Neural cell (in vitro differentiated cells): ENCODE data around the gene MYO15A.

Experiments
- EZH2 ChIP-seq: fragments of 200-600, 300-800 bp; shearing (Covaris generic), sonication (generic); IDR thresholded peaks from 2 replicates; pipeline ENCODE4 v1.6.1; 2014; ENCODE audit warnings: antibody characterized with exemption, low read length, borderline replicate concordance, mild to moderate bottlenecking; ENCODE audit not compliant: insufficient read depth, poor library complexity, severe bottlenecking
- POLR2AphosphoS5 ChIP-seq: IDR thresholded peaks from 2 replicates; pipeline ENCODE4 v1.6.1; 2012
- RAD21 ChIP-seq: fragments of 450-650 bp; conservative IDR thresholded peaks from 2 replicates; pipeline ENCODE4 v1.6.1; 2014; ENCODE audit warnings: antibody characterized with exemption, mild to moderate bottlenecking, moderate library complexity
- TF ChIP-seq, protein P1 (sequence below): fragments of 450-650 bp; IDR thresholded peaks from 2 replicates; pipeline ENCODE4 v1.5.1; 2014; ENCODE audit warnings: antibody characterized with exemption, mild to moderate bottlenecking, moderate library complexity; ENCODE audit not compliant: poor library complexity, severe bottlenecking

DNA sequence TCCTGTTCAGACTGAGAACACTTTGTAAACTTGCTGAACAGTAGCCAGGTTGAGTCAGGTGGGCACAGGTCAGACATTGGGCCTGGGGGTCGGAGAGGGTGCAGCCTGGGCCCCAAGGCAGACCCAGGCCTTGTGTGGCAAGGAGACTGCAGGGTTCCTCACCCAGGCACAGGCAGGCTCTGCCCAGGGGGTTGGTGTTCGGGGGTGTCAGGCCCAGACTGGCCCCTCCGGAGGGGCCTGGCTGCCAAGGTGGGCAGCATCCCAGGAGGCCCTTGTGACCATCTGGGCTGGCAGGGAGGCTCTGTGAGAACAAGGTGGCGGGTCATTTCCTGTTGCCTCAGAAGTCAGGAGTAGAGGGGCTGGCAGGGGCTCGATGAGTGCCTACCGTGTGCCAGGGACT, 585 bp upstream of the MYO15A start:
- TF ChIP-seq, protein P1, sequence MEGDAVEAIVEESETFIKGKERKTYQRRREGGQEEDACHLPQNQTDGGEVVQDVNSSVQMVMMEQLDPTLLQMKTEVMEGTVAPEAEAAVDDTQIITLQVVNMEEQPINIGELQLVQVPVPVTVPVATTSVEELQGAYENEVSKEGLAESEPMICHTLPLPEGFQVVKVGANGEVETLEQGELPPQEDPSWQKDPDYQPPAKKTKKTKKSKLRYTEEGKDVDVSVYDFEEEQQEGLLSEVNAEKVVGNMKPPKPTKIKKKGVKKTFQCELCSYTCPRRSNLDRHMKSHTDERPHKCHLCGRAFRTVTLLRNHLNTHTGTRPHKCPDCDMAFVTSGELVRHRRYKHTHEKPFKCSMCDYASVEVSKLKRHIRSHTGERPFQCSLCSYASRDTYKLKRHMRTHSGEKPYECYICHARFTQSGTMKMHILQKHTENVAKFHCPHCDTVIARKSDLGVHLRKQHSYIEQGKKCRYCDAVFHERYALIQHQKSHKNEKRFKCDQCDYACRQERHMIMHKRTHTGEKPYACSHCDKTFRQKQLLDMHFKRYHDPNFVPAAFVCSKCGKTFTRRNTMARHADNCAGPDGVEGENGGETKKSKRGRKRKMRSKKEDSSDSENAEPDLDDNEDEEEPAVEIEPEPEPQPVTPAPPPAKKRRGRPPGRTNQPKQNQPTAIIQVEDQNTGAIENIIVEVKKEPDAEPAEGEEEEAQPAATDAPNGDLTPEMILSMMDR = no peak
- TF ChIP-seq POLR2AphosphoS5 (no peak), EZH2 (no peak), RAD21 (no peak)
